22Rv1 (cell line): ENCODE results near the gene CMTM5.
A peak's percentile ranks its signal among the peaks of the same experiment; 100 is the strongest.

Experiments
- H3K27ac ChIP-seq: fragments of 450-650 bp; 2 replicates; pipeline ENCODE4 v1.5.1; 2017
- ZFX ChIP-seq: fragments of 450-650 bp; IDR thresholded peaks from 2 replicates; pipeline ENCODE4 v1.6.1; 2017; ENCODE audit warnings: antibody characterized with exemption, borderline replicate concordance
- TF ChIP-seq, protein P1 (sequence below): fragments of 450-650 bp; IDR thresholded peaks from 2 replicates; pipeline ENCODE4 v1.5.1; 2017; ENCODE audit warnings: mild to moderate bottlenecking

CMTM5 gene

DNA sequence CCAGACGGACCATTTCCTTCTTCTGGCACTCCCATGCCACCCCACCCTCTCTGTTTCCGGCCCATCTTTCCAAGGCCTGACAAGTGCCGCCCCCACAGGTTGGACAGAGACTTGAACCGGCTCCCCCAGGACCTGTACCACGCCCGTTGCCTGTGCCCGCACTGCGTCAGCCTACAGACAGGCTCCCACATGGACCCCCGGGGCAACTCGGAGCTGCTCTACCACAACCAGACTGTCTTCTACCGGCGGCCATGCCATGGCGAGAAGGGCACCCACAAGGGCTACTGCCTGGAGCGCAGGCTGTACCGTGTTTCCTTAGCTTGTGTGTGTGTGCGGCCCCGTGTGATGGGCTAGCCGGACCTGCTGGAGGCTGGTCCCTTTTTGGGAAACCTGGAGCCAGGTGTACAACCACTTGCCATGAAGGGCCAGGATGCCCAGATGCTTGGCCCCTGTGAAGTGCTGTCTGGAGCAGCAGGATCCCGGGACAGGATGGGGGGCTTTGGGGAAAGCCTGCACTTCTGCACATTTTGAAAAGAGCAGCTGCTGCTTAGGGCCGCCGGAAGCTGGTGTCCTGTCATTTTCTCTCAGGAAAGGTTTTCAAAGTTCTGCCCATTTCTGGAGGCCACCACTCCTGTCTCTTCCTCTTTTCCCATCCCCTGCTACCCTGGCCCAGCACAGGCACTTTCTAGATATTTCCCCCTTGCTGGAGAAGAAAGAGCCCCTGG is 1.2 kb upstream of the CMTM5 start:
- H3K27ac ChIP-seq = no peak overlapping the region
- TF ChIP-seq, protein P1, sequence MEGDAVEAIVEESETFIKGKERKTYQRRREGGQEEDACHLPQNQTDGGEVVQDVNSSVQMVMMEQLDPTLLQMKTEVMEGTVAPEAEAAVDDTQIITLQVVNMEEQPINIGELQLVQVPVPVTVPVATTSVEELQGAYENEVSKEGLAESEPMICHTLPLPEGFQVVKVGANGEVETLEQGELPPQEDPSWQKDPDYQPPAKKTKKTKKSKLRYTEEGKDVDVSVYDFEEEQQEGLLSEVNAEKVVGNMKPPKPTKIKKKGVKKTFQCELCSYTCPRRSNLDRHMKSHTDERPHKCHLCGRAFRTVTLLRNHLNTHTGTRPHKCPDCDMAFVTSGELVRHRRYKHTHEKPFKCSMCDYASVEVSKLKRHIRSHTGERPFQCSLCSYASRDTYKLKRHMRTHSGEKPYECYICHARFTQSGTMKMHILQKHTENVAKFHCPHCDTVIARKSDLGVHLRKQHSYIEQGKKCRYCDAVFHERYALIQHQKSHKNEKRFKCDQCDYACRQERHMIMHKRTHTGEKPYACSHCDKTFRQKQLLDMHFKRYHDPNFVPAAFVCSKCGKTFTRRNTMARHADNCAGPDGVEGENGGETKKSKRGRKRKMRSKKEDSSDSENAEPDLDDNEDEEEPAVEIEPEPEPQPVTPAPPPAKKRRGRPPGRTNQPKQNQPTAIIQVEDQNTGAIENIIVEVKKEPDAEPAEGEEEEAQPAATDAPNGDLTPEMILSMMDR = no peak
- TF ChIP-seq ZFX = no peak

DNA sequence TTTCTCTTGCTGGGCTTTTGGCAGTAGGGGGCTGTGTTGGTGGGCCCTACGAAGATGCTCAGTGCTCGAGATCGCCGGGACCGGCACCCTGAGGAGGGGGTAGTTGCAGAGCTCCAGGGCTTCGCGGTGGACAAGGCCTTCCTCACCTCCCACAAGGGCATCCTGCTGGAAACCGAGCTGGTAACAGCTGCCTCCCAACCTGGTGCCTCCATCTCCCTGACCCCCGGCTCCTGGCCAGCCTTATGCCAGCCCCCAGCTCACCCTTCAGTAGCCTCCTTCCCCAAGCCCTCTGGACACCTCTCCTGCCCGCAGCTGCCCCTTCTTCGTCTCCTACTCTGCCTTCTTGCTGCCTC is 328 bp downstream of the CMTM5 start:
- H3K27ac ChIP-seq = no peak overlapping the region
- TF ChIP-seq, protein P1 = no peak
- no peak for TF ChIP-seq ZFX

DNA sequence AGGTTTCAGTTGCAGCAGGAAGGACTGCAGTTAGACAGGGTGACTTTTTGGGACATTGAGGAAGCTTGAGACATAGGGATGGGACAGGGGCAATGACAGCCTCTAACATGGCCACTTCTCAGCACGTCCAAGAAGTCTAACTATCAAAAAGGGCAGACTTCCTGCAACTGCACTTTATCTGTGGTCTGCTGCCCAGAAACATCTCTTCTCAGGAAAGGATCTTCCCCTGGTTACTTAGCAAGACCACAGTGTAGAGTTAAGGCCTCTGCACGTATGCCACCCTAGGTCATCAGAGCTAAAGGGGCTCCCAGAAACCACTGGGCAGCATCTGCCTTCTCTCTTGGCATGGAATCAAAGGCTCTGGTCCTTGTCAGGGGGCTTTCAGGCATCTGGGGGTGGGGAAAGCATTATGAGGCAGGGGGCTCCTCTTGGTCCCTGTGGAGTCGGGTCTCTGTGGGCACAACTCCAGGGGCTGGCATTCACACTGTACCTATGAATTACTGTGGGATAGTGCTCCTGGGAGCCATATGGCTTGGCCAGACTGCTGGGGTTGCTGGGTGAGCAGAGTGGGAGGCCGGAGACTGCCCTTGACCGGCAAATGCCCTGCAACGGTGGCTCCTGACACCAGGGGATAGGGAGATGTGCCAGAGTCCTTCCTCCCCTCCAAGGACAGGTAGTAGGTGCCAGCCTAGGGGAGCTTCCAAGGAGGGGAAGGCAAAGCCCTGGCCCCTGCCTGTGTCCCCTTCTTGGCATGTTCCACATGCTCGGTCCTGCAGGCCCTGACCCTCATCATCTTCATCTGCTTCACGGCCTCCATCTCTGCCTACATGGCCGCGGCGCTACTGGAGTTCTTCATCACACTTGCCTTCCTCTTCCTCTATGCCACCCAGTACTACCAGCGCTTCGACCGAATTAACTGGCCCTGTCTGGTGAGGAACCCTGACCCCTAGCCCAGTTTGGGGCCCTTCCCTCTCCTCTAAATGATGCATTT is 1.0 kb downstream of the CMTM5 start:
- TF ChIP-seq, protein P1 = no peak
- no peak for TF ChIP-seq ZFX
- no peak overlapping the region for H3K27ac ChIP-seq

DNA sequence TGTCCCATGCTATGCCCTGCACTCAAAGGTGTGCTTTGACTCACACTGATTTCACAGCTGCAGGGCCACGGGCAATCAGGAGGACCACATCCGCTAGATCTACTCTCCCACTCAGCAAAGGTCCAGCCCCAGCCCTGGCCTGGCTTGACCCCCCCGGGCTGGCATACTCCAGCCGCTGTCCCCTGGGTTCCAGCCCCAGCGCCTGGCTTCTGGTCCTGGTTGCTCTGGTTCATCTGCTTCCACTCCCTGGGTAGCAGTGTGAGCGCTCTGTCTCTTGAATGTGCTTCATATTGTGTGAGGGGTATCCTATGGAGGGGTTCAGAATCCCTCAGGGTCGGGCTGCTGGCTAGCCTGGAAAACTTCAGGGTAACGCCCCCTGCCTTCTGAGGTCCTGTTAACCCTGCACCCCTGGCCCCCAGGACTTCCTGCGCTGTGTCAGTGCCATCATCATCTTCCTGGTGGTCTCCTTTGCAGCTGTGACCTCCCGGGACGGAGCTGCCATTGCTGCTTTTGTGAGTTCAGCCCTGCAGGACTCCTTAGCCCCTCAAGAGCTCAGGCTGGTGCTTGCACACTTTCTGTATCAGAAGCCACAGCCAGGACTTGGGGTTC is 1.9 kb downstream of the CMTM5 start:
- TF ChIP-seq, protein P1 = no peak
- H3K27ac ChIP-seq = no peak overlapping the region

DNA sequence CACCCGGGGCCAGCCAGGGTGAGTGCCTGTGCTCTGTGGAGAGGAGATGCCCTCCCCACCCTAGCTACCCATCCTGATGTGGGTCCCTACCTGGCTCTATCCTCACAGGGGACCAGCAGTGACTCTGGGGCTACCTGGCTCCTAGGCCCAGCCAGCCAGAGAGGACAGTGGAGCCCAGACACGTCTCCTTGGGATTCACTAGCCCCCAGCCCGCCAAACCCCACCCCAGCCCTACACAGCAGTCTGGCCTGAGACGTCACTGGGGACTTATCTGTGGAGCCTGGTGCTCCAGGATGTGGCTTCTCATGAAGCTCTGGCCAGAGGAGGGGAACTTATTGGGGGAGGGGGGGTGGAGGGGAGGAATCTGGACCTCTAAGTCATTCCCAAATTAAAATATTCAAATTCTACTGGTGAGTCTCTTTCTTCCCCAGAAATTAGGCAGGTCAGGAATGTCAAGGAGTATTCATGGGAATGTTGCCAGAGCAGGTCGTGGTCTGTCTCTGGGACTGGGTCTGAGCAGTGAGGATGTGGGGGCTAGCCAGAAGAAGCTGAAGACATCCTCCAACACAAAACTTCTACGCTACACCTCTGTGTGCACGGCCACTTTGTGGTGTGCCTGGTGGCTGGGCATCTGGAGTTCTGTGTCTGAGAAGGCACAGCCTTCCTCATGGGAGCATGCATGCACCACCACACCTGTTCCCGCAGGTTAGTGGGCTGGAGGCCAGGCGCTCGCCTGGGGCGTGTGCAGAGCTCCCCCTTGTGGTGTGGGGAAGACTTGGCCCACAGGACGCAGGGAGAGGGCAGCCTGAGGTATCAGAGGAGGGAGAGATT is 2.7 kb downstream of the CMTM5 start:
- no peak overlapping the region for H3K27ac ChIP-seq
- no peak for TF ChIP-seq ZFX
- TF ChIP-seq, protein P1 = peak; percentile 96

DNA sequence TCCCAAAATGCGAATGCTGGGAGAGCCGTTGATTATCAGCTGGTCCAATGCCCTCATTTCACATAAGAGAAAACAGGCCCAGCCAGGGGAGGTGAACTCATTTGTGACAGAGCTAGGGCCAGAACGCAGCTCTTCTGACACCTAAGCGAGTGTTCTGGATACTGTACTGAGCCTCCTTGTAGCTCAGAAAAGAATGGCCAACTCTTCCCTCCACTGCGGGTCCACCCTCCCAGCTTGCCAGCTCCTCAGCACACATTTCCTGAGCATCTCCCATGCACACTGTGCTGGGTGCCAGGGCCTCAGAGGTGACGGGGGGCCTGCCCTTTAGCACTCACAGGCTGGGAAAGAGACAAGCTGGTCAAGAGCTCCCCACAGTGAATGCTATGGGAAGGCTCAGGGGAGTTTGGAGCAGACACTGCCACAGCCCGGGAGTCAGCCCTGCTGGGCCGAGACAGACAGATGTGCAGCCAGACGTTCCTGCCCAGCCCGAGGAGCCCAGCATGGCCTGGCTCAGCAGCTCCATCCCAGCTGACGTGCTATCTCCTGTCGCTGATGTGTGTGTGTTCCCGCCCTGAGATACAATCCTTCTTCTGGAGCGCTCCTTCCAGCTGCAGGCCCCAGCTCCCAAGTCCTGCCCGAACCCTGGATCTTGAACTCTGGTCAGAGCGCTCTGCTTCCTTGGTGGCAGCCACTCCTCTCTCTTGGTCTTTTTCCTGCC is 3.5 kb downstream of the CMTM5 start:
- TF ChIP-seq, protein P1 = peak; percentile 65
- TF ChIP-seq ZFX = no peak
- H3K27ac ChIP-seq = no peak overlapping the region
